WTC11 (cell line): ENCODE data around the gene TPM4. TPM values are rescaled to one million over a fixed set of nuclear protein-coding genes. Genes with fewer than 3 reads are reported as not detected.

Experiments used
- ATAC-seq: fragments of 200-7000 bp; cut with Tn5 transposase; 2 replicates; pipeline ENCODE4 v1.10.0; 2021; ENCODE audit warnings: mild to moderate bottlenecking, moderate library complexity
- CTCF ChIA-PET: fragments of 300-600 bp; sonication (Branson Sonifier 250); formaldehyde crosslinking; loops from one replicate; lab custom pipeline; 2021; ENCODE audit warnings: antibody characterized with exemption; lab: Charles Lee
- POLR2A ChIA-PET: fragments of 350-600 bp; sonication (Branson Sonifier 250); formaldehyde crosslinking; loops from one replicate; lab custom pipeline; 2021; ENCODE audit warnings: antibody characterized with exemption; lab: Charles Lee
- DNase-seq: peaks from one replicate; pipeline ENCODE4 v3.0.0; 2021; ENCODE audit warnings: low spot score
- H3K27ac Mint-ChIP-seq: 2 replicates; pipeline ENCODE4 v1.8.0; 2021; ENCODE audit warnings: mixed read lengths
- H3K27me3 Mint-ChIP-seq: 2 replicates; pipeline ENCODE4 v1.8.0; 2021; ENCODE audit warnings: low read depth, mild to moderate bottlenecking, moderate library complexity, mixed read lengths
- H3K36me3 Mint-ChIP-seq: 2 replicates; pipeline ENCODE4 v1.8.0; 2021; ENCODE audit warnings: mixed read lengths
- H3K4me1 Mint-ChIP-seq: 2 replicates; pipeline ENCODE4 v1.8.0; 2022; ENCODE audit warnings: mixed read lengths
- H3K4me3 Mint-ChIP-seq: 2 replicates; pipeline ENCODE4 v1.8.0; 2021; ENCODE audit warnings: mild to moderate bottlenecking, moderate library complexity, mixed read lengths
- H3K9me3 Mint-ChIP-seq: 2 replicates; pipeline ENCODE4 v1.8.0; 2021; ENCODE audit warnings: mixed read lengths
- EMX1 ChIP-seq: fragments of 250-450 bp; sonication (Bioruptor Pico); IDR thresholded peaks from 2 replicates; pipeline ENCODE4 v1.8.0; 2021; ENCODE audit warnings: mild to moderate bottlenecking
- FOXJ3 ChIP-seq: sonication (generic); formaldehyde crosslinking; IDR thresholded peaks from 2 replicates; pipeline ENCODE4 v1.9.0; 2021; ENCODE audit warnings: missing genetic modification reagents, mild to moderate bottlenecking, borderline replicate concordance
- GTF2I ChIP-seq: fragments of 250-450 bp; sonication (Bioruptor Pico); conservative IDR thresholded peaks from 2 replicates; pipeline ENCODE4 v1.4.0; 2021; ENCODE audit warnings: mild to moderate bottlenecking
- IRF2 ChIP-seq: sonication (generic); formaldehyde crosslinking; IDR thresholded peaks from 2 replicates; pipeline ENCODE4 v1.8.0; 2022; ENCODE audit warnings: low read depth, missing genetic modification reagents, borderline replicate concordance
- KAT7 ChIP-seq: sonication (generic); formaldehyde crosslinking; IDR thresholded peaks from 2 replicates; pipeline ENCODE4 v1.8.1; 2023; ENCODE audit warnings: missing genetic modification reagents, mild to moderate bottlenecking, borderline replicate concordance
- MXD4 ChIP-seq: fragments of 250-450 bp; sonication (Bioruptor Pico); IDR thresholded peaks from 2 replicates; pipeline ENCODE4 v1.8.0; 2021; ENCODE audit warnings: mild to moderate bottlenecking, moderate library complexity, borderline replicate concordance
- NR1H2 ChIP-seq: sonication (generic); formaldehyde crosslinking; IDR thresholded peaks from 2 replicates; pipeline ENCODE4 v1.9.0; 2021; ENCODE audit warnings: mild to moderate bottlenecking, moderate library complexity, missing genetic modification reagents
- SMAD4 ChIP-seq: sonication (generic); formaldehyde crosslinking; IDR thresholded peaks from 2 replicates; pipeline ENCODE4 v1.8.0; 2022; ENCODE audit warnings: mild to moderate bottlenecking, missing genetic modification reagents
- SP1 ChIP-seq: sonication (generic); formaldehyde crosslinking; conservative IDR thresholded peaks from 2 replicates; pipeline ENCODE4 v1.8.1; 2022; ENCODE audit warnings: missing genetic modification reagents
- total RNA-seq: library from RNA; stranded (reverse); gene quantifications from 3 replicates; pipeline ENCODE4 v1.2.3, GENCODE V29; 2021
- TF ChIP-seq, protein P1 (sequence below): sonication (generic); formaldehyde crosslinking; IDR thresholded peaks from 2 replicates; pipeline ENCODE4 v1.8.1; 2023; ENCODE audit warnings: mild to moderate bottlenecking, missing genetic modification reagents
- TF ChIP-seq, protein P2 (sequence below): sonication (generic); formaldehyde crosslinking; IDR thresholded peaks from 2 replicates; pipeline ENCODE4 v1.8.1; 2022; ENCODE audit warnings: mild to moderate bottlenecking, moderate library complexity, missing genetic modification reagents
- TF ChIP-seq, protein P3 (sequence below): sonication (generic); formaldehyde crosslinking; IDR thresholded peaks from 2 replicates; pipeline ENCODE4 v1.8.0; 2022; ENCODE audit warnings: mild to moderate bottlenecking, missing genetic modification reagents
- TF ChIP-seq, protein P4 (sequence below): fragments of 200-600 bp; IDR thresholded peaks from 2 replicates; pipeline ENCODE4 v1.8.0; 2022; ENCODE audit warnings: antibody characterized with exemption
- TF ChIP-seq, protein P5 (sequence below): sonication (generic); formaldehyde crosslinking; IDR thresholded peaks from 2 replicates; pipeline ENCODE4 v1.8.1; 2022; ENCODE audit warnings: low read depth, mild to moderate bottlenecking, moderate library complexity, missing genetic modification reagents, borderline replicate concordance
- TF ChIP-seq, protein P6 (sequence below): sonication (generic); formaldehyde crosslinking; IDR thresholded peaks from 2 replicates; pipeline ENCODE4 v1.8.1; 2022; ENCODE audit warnings: missing genetic modification reagents, borderline replicate concordance
- TF ChIP-seq, protein P7 (sequence below): sonication (generic); formaldehyde crosslinking; conservative IDR thresholded peaks from 2 replicates; pipeline ENCODE4 v1.8.1; 2022; ENCODE audit warnings: mild to moderate bottlenecking, missing genetic modification reagents
- TF ChIP-seq, protein P8 (sequence below): fragments of 250-450 bp; sonication (Bioruptor Pico); conservative IDR thresholded peaks from 2 replicates; pipeline ENCODE4 v1.9.0; 2021; ENCODE audit warnings: mild to moderate bottlenecking

TPM4 gene
- total RNA-seq, 1 experiment from 2014 or later, result 302 TPM

DNA sequence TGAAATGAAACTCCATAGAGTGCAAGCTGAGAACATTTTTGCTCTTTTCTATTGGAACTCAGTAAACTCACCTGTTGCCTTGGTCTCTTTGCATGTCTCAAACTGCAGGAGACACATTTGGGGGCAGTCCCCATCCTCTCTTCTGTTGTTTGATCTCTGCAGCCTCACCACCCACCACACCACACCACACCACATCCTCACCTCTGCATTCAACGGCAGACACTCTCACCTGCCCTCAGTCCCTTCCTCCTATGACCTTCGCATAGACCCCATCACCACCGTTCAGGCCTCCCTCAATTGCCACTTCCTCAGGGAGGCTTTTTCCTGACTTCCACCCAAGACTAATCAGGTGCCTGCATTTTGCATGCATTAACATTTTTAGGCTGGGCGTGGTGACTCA, 14.4 kb upstream of the TPM4 start:
- no peak for ATAC-seq
- H3K27me3 Mint-ChIP-seq, result peaks cover 4% of the 10 kb centered on the region
- H3K4me1 Mint-ChIP-seq, result peaks cover 16% of the 10 kb centered on the region
- H3K27ac Mint-ChIP-seq, result no peak overlapping the region
- no peak overlapping the region for H3K4me3 Mint-ChIP-seq
- H3K9me3 Mint-ChIP-seq, result peaks cover 18% of the 10 kb centered on the region
- CTCF ChIA-PET, result interaction anchor here (0.8 to 6.1 kb wide), 22 partner anchors 10 to 321 kb away, joined by 3 to 100 read pairs (median 5); partner anchors contain the start of genes FAM32A, HSH2D, RAB8A and TPM4
- TF ChIP-seq, protein P1, sequence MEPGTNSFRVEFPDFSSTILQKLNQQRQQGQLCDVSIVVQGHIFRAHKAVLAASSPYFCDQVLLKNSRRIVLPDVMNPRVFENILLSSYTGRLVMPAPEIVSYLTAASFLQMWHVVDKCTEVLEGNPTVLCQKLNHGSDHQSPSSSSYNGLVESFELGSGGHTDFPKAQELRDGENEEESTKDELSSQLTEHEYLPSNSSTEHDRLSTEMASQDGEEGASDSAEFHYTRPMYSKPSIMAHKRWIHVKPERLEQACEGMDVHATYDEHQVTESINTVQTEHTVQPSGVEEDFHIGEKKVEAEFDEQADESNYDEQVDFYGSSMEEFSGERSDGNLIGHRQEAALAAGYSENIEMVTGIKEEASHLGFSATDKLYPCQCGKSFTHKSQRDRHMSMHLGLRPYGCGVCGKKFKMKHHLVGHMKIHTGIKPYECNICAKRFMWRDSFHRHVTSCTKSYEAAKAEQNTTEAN, result no peak
- TF ChIP-seq, protein P2, sequence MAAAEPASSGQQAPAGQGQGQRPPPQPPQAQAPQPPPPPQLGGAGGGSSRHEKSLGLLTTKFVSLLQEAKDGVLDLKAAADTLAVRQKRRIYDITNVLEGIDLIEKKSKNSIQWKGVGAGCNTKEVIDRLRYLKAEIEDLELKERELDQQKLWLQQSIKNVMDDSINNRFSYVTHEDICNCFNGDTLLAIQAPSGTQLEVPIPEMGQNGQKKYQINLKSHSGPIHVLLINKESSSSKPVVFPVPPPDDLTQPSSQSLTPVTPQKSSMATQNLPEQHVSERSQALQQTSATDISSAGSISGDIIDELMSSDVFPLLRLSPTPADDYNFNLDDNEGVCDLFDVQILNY (CRISPR knock-in tag), result no peak
- TF ChIP-seq MXD4 (CRISPR knock-in tag) (no peak), SMAD4 (CRISPR knock-in tag) (no peak)
- TF ChIP-seq, all 79 proteins: peak for 0
- POLR2A ChIA-PET, result interaction anchor here (0.8 kb wide), 2 partner anchors 14 to 16 kb away, joined by 4 to 8 read pairs; partner anchors contain the start of gene TPM4
- DNase-seq, result no peak
- peaks cover 5% of the 10 kb centered on the region for H3K36me3 Mint-ChIP-seq

DNA sequence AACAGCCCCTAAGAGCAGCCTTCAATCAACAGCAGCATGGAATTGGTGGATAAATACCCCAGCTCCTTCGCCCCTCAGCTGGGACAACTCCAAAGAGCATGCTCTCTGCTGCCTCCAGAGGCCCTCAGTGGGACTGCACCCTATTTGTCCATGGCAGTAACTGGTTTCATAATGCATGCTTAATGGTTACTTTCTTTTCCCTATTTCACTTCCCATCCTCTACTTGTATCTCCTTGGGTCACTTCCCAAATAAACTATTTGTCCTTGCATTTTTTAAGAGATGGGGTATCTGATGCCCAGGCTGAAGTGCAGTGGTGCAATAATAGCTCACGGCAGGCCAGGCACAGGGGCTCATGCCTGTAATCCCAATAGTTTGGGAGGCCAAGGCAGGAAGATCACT, 13.5 kb upstream of the TPM4 start:
- no peak overlapping the region for H3K4me3 Mint-ChIP-seq
- POLR2A ChIA-PET, result interaction anchor here (0.8 kb wide), 2 partner anchors 13 to 15 kb away, joined by 4 to 8 read pairs; partner anchors contain the start of gene TPM4
- peak; percentile 84 for DNase-seq
- H3K9me3 Mint-ChIP-seq, result peaks cover 14% of the 10 kb centered on the region; the same call in 1 of the 2 replicates
- H3K4me1 Mint-ChIP-seq, result peaks cover 16% of the 10 kb centered on the region
- no peaks in the 10 kb centered on the region; the same call in 1 of the 2 replicates for H3K36me3 Mint-ChIP-seq
- ATAC-seq, result peak; percentile 76
- H3K27ac Mint-ChIP-seq, result no peak overlapping the region
- TF ChIP-seq, protein P3, sequence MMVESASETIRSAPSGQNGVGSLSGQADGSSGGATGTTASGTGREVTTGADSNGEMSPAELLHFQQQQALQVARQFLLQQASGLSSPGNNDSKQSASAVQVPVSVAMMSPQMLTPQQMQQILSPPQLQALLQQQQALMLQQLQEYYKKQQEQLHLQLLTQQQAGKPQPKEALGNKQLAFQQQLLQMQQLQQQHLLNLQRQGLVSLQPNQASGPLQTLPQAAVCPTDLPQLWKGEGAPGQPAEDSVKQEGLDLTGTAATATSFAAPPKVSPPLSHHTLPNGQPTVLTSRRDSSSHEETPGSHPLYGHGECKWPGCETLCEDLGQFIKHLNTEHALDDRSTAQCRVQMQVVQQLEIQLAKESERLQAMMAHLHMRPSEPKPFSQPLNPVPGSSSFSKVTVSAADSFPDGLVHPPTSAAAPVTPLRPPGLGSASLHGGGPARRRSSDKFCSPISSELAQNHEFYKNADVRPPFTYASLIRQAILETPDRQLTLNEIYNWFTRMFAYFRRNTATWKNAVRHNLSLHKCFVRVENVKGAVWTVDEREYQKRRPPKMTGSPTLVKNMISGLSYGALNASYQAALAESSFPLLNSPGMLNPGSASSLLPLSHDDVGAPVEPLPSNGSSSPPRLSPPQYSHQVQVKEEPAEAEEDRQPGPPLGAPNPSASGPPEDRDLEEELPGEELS (CRISPR knock-in tag), result no peak
- TF ChIP-seq IRF2, result no peak
- TF ChIP-seq, protein P4, sequence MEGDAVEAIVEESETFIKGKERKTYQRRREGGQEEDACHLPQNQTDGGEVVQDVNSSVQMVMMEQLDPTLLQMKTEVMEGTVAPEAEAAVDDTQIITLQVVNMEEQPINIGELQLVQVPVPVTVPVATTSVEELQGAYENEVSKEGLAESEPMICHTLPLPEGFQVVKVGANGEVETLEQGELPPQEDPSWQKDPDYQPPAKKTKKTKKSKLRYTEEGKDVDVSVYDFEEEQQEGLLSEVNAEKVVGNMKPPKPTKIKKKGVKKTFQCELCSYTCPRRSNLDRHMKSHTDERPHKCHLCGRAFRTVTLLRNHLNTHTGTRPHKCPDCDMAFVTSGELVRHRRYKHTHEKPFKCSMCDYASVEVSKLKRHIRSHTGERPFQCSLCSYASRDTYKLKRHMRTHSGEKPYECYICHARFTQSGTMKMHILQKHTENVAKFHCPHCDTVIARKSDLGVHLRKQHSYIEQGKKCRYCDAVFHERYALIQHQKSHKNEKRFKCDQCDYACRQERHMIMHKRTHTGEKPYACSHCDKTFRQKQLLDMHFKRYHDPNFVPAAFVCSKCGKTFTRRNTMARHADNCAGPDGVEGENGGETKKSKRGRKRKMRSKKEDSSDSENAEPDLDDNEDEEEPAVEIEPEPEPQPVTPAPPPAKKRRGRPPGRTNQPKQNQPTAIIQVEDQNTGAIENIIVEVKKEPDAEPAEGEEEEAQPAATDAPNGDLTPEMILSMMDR, result peak; percentile 95
- CTCF ChIA-PET, result interaction anchor here (0.5 to 6.1 kb wide), 39 partner anchors 10 to 433 kb away, joined by 3 to 100 read pairs (median 4); partner anchors contain the start of genes CYP4F2, FAM32A, HSH2D and RAB8A
- peaks cover 4% of the 10 kb centered on the region for H3K27me3 Mint-ChIP-seq

DNA sequence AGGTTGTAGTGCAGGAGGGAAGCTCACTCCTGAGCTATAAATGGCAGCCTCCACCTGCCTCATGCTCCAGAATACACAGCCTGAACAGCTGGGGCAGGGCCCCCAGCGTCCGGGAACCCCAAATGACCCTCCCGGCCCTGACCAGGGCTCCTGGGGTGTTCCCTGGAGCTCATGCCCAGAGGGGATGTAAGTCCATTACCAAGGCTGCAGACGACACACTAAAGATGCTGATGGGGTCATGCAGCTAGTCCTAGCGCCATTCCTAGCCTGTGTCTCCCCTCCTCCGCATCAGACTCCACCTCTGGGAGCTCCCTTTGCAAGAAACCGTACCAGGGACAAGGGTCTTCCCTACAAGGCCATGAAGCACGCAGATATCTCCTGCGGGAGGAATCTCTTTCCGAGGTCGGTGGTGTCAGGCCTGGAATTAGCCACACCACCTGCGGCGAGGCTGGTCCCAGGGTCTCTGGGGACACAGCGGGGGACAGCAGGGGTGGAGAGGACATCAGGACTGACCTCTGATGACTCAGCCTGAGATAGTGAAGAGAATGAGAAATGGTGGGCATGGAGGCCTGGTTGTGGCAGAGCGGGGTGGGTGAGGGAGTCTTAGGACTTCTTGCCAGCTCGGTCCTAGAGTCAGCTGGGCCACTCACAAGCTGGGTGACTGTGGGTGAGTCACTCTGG, 11.9 kb upstream of the TPM4 start:
- ChIA-PET CTCF (interaction anchor here (0.7 to 6.1 kb wide), 8 partner anchors 10 to 89 kb away, joined by 3 to 100 read pairs (median 10); partner anchors contain the start of genes RAB8A and TPM4), POLR2A (interaction anchor here (1.6 kb wide), 1 partner anchor 13 kb away, joined by 3 read pairs; no protein-coding TSS in a partner anchor)
- Mint-ChIP-seq H3K9me3 (peaks cover 10% of the 10 kb centered on the region; the same call in 1 of the 2 replicates), H3K27ac (0 out of 2 replicates have a peak overlapping the region, but pooled peaks have one; percentile 29), H3K27me3 (peaks cover 4% of the 10 kb centered on the region), H3K4me1 (peaks cover 16% of the 10 kb centered on the region), H3K4me3 (no peak overlapping the region), H3K36me3 (no peaks in the 10 kb centered on the region)
- TF ChIP-seq SP1 (CRISPR knock-in tag), result no peak
- no peak for TF ChIP-seq EMX1 (CRISPR knock-in tag)
- no peak for TF ChIP-seq NR1H2
- TF ChIP-seq FOXJ3 (CRISPR knock-in tag), result no peak
- TF ChIP-seq, protein P5, sequence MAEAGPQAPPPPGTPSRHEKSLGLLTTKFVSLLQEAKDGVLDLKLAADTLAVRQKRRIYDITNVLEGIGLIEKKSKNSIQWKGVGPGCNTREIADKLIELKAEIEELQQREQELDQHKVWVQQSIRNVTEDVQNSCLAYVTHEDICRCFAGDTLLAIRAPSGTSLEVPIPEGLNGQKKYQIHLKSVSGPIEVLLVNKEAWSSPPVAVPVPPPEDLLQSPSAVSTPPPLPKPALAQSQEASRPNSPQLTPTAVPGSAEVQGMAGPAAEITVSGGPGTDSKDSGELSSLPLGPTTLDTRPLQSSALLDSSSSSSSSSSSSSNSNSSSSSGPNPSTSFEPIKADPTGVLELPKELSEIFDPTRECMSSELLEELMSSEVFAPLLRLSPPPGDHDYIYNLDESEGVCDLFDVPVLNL (CRISPR knock-in tag), result no peak
- TF ChIP-seq KAT7, result no peak
- TF ChIP-seq, protein P6, sequence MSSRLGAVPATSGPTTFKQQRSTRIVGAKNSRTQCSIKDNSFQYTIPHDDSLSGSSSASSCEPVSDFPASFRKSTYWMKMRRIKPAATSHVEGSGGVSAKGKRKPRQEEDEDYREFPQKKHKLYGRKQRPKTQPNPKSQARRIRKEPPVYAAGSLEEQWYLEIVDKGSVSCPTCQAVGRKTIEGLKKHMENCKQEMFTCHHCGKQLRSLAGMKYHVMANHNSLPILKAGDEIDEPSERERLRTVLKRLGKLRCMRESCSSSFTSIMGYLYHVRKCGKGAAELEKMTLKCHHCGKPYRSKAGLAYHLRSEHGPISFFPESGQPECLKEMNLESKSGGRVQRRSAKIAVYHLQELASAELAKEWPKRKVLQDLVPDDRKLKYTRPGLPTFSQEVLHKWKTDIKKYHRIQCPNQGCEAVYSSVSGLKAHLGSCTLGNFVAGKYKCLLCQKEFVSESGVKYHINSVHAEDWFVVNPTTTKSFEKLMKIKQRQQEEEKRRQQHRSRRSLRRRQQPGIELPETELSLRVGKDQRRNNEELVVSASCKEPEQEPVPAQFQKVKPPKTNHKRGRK (CRISPR knock-in tag), result no peak
- TF ChIP-seq, protein P7, sequence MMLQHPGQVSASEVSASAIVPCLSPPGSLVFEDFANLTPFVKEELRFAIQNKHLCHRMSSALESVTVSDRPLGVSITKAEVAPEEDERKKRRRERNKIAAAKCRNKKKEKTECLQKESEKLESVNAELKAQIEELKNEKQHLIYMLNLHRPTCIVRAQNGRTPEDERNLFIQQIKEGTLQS, result no peak
- TF ChIP-seq, protein P8, sequence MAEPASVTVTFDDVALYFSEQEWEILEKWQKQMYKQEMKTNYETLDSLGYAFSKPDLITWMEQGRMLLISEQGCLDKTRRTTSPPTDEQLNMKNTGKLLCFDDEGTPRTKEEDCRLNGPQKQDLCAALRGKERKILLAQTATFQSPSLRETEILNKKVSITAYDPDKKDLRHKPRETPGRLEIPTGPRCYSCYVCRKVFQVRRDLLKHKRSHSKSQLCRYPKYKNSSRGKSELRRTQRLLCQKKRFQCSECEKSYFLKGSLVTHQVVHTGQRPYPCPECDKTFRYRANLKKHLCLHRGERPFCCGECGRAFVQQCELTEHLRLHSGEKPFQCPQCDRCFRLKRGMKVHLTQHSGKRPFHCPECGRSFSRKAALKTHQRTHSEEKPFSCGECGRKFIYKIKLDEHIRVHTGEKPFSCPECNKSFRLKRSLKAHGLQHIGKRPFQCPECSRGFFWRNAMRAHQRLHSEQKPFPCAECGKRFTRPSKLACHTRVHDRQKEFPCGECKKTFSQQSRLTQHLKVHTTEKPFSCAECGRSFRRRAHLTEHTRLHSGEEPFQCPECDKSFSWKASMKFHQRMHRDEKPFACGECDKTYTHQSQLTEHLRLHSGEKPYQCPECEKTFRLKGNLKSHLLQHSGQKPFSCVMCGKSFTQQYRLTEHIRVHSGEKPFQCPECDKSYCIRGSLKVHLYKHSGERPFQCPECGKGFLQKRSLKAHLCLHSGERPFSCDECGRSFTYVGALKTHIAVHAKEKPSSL, result no peak
- TF ChIP-seq GTF2I (CRISPR knock-in tag), result no peak
- ATAC-seq, result no peak
- DNase-seq, result no peak
